GM12878 (cell line): Measurements from ENCODE around the gene EXD3. TPM values are rescaled to one million over a fixed set of nuclear protein-coding genes. Genes with fewer than 3 reads are reported as not detected.

Source experiments
- ATAC-seq: fragments of 200-7000 bp; cut with Tn5 transposase; 3 replicates; pipeline ENCODE4 v1.9.1; 2020; ENCODE audit warnings: mild to moderate bottlenecking, moderate library complexity
- BruUV-seq: library from RNA; stranded (reverse); fragments of 400-500 nt; replicated peaks from 2 replicates; lab custom pipeline; 2021; lab: Mats Ljungman, UMichigan
- CTCF ChIA-PET: fragments of 300-600 bp; sonication (Branson Sonifier 250); formaldehyde crosslinking; extraction: SDS; loops from one replicate; lab custom pipeline; 2021; ENCODE audit warnings: inconsistent platforms; lab: Yijun Ruan, JAX
- POLR2A ChIA-PET: fragments of 350-600 bp; formaldehyde crosslinking; extraction: SDS; loops from one replicate; lab custom pipeline; 2021; ENCODE audit warnings: inconsistent platforms; lab: Charles Lee
- RAD21 ChIA-PET: fragments of 300-600 bp; sonication (Branson Sonifier 250); formaldehyde crosslinking; loops from one replicate; lab custom pipeline; 2023; ENCODE audit warnings: antibody characterized with exemption; ENCODE audit not compliant: unreplicated experiment; lab: Charles Lee
- SMC1A ChIA-PET: fragments of 300-600 bp; sonication (Branson Sonifier 250); formaldehyde crosslinking; loops from one replicate; lab custom pipeline; 2023; ENCODE audit not compliant: unreplicated experiment, uncharacterized antibody; lab: Charles Lee
- DNase-seq: peaks from one replicate; pipeline ENCODE4 v3.0.0-alpha.2; 2011; ENCODE audit warnings: low read depth, low spot score
- FAIRE-seq: peaks from 3 replicates; lab custom pipeline; 2011; peaks lifted over from hg19 to GRCh38; lab: Jason Lieb, UNC
- H2AFZ ChIP-seq: 2 replicates; pipeline ENCODE4 v1.6.0; 2011; ENCODE audit warnings: low read depth, low read length, control low read depth; ENCODE audit not compliant: control insufficient read depth
- H3K27ac ChIP-seq: 2 replicates; pipeline ENCODE4 v1.5.1; 2011; ENCODE audit warnings: control low read depth; ENCODE audit not compliant: control insufficient read depth, insufficient read depth
- H3K27me3 ChIP-seq, 2 experiments: replicated peaks in 1 of 2; 2 replicates each; pipeline versions ENCODE4 v1.6.0 to v1.6.1; 2011; ENCODE audit warnings: low read length in 1 of 2; ENCODE audit not compliant: control insufficient read depth in 2 of 2, insufficient read depth in 2 of 2
- H3K36me3 ChIP-seq, 2 experiments: 2 replicates each; pipeline ENCODE4 v1.5.1; 2011; ENCODE audit warnings: low read length in 1 of 2; ENCODE audit not compliant: control insufficient read depth in 2 of 2, insufficient read depth in 2 of 2
- H3K4me1 ChIP-seq: 2 replicates; pipeline ENCODE4 v1.6.1; 2011; ENCODE audit warnings: mild to moderate bottlenecking, low read length, moderate library complexity, mixed read lengths; ENCODE audit not compliant: control insufficient read depth, insufficient read depth
- H3K4me2 ChIP-seq: 2 replicates; pipeline ENCODE4 v1.6.0; 2011; ENCODE audit warnings: control low read depth; ENCODE audit not compliant: control insufficient read depth, insufficient read depth
- H3K4me3 ChIP-seq: fragments of 200-600 bp; sonication (generic); 2 replicates; pipeline ENCODE4 v1.5.1; 2016
- H3K79me2 ChIP-seq: 2 replicates; pipeline ENCODE4 v1.6.0; 2011; ENCODE audit warnings: low read length; ENCODE audit not compliant: control insufficient read depth, insufficient read depth
- H3K9ac ChIP-seq: 2 replicates; pipeline ENCODE4 v1.8.0; 2011; ENCODE audit warnings: low read length, control low read depth, mixed read lengths; ENCODE audit not compliant: control insufficient read depth, insufficient read depth
- H3K9me3 ChIP-seq: replicated peaks from 3 replicates; pipeline ENCODE4 v1.5.1; 2011; ENCODE audit warnings: mild to moderate bottlenecking, low read length; ENCODE audit not compliant: control insufficient read depth, insufficient read depth
- H4K20me1 ChIP-seq: 2 replicates; pipeline ENCODE4 v1.6.0; 2011; ENCODE audit not compliant: control insufficient read depth, insufficient read depth
- CBX3 ChIP-seq: fragments of 200-600 bp; sonication (generic); IDR thresholded peaks from 2 replicates; pipeline ENCODE4 v1.6.1; 2016; ENCODE audit warnings: low read depth, borderline replicate concordance
- CHD4 ChIP-seq: fragments of 200-600 bp; sonication (generic); IDR thresholded peaks from 2 replicates; pipeline ENCODE4 v1.6.1; 2016; ENCODE audit warnings: mild to moderate bottlenecking
- FOS ChIP-seq: IDR thresholded peaks from 3 replicates; pipeline ENCODE4 v1.6.1; 2011; ENCODE audit warnings: borderline replicate concordance; ENCODE audit not compliant: insufficient read length; ENCODE audit errors: extremely low read depth
- POLR2AphosphoS2 ChIP-seq: IDR thresholded peaks from 2 replicates; pipeline ENCODE4 v1.6.1; 2011; ENCODE audit warnings: low read depth, mild to moderate bottlenecking, low read length, improper control_type of control experiment, moderate library complexity
- WGBS: methylation state at CpG from one replicate; pipeline ENCODE4 v1.1.6; 2016; ENCODE audit warnings: low lambda C conversion rate; ENCODE audit not compliant: insufficient replicate concordance, insufficient coverage; ENCODE audit errors: missing lambda C conversion rate; 5-methylcytosine and 5-hydroxymethylcytosine counted together
- in situ Hi-C: fragments of 300-500 bp; cut with MboI; formaldehyde crosslinking; loops from 9 replicates; pipeline ENCODE4 v1.14.3; 2018; ENCODE audit warnings: mixed read lengths
- intact Hi-C: fragments of 100-400 bp; cut with micrococcal nuclease; formaldehyde crosslinking; loops from one replicate; pipeline ENCODE4 v1.14.2; 2022; ENCODE audit not compliant: unreplicated experiment
- polyA plus RNA-seq, 11 experiments: library from polyadenylated mRNA; depleted of rRNA in 4 of 11; unstranded in 6 of 11; stranded (reverse) in 5 of 11; fragments of >200 nt; fragmentation: Nextera tagmentation in 4 of 11; fragmentation: Illumina TruSeq in 1 of 11; extraction: Ambion mirVana in 4 of 11; extraction: Trizol in 1 of 11; gene quantifications; 1 replicate in 1 of 11; 2 replicates in 10 of 11; pipeline versions ENCODE4 v1.2.1 to v1.2.3, GENCODE V29; 2011 to 2016; ENCODE audit warnings: inconsistent platforms in 2 of 11, missing spikeins in 2 of 11, low read depth in 1 of 11
- total RNA-seq, 4 experiments: library from RNA; depleted of rRNA in 3 of 4; stranded (reverse); fragments of >200 nt in 3 of 4; fragmentation: Illumina TruSeq in 1 of 4; extraction: Trizol in 1 of 4; gene quantifications; 2 replicates each; pipeline versions ENCODE4 v1.2.1 to v1.2.3, GENCODE V29; 2013 to 2021
- TF ChIP-seq, protein P1 (sequence below): fragments of 450-650 bp; IDR thresholded peaks from 2 replicates; pipeline ENCODE4 v1.6.1; 2016; ENCODE audit warnings: mild to moderate bottlenecking

Gene EXD3
- total and polyA plus RNA-seq, 10 of the 15 experiments (the other 5 are each of a cell fraction or from before 2014, with no cell fraction given): 0.21 to 7.1 (median 3.6) TPM

GRCh38 chr9:137303151-137303892, 119.6 kb downstream of the EXD3 start:
- intact Hi-C loops: loop anchor here (2.0 to 5.0 kb wide), 2 partner anchors 103 to 119 kb away; partner anchors contain the start of genes EXD3 and NOXA1
- SMC1A ChIA-PET: no interaction called here
- H3K4me3 ChIP-seq: no peak overlapping the region
- no peaks in the 10 kb centered on the region for H3K36me3 ChIP-seq
- H3K79me2 ChIP-seq: no peaks in the 10 kb centered on the region; the same call in 1 of the 2 replicates
- H4K20me1 ChIP-seq: no peaks in the 10 kb centered on the region
- in situ Hi-C loops: no loop called here
- DNase-seq (no peak), ATAC-seq (no peak), FAIRE-seq (no peak)
- WGBS: 75% methylated on average over 22 of the region's 23 CpGs
- TF ChIP-seq CHD4: no peak
- no peak for TF ChIP-seq CBX3
- no peak for TF ChIP-seq POLR2AphosphoS2
- no peak for TF ChIP-seq FOS
- TF ChIP-seq, protein P1, sequence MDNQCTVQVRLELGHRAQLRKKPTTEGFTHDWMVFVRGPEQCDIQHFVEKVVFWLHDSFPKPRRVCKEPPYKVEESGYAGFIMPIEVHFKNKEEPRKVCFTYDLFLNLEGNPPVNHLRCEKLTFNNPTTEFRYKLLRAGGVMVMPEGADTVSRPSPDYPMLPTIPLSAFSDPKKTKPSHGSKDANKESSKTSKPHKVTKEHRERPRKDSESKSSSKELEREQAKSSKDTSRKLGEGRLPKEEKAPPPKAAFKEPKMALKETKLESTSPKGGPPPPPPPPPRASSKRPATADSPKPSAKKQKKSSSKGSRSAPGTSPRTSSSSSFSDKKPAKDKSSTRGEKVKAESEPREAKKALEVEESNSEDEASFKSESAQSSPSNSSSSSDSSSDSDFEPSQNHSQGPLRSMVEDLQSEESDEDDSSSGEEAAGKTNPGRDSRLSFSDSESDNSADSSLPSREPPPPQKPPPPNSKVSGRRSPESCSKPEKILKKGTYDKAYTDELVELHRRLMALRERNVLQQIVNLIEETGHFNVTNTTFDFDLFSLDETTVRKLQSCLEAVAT: peak; percentile 38; the same call in 1 of the 2 replicates
- H3K27me3 ChIP-seq: no peaks in the 10 kb centered on the region; a peak in 1 of 4 replicates
- H3K4me1 ChIP-seq: peaks cover 35% of the 10 kb centered on the region
- CTCF ChIA-PET: interaction anchor here (0.6 to 2.1 kb wide), 5 partner anchors 10 to 139 kb away, joined by 3 to 17 read pairs (median 9); no protein-coding TSS in a partner anchor
- no peaks in the 10 kb centered on the region for H3K9me3 ChIP-seq
- no TSS peak for BruUV-seq
- POLR2A ChIA-PET: interaction anchor here (2.0 kb wide), 1 partner anchor 13 kb away, joined by 9 read pairs; no protein-coding TSS in a partner anchor
- no peak overlapping the region for H2AFZ ChIP-seq
- H3K4me2 ChIP-seq: peak overlapping the region; percentile 62; the same call in 1 of the 2 replicates
- RAD21 ChIA-PET: no interaction called here
- H3K27ac ChIP-seq: no peak overlapping the region
- no peak overlapping the region for H3K9ac ChIP-seq
